Endodermal cell (in vitro differentiated cells): ENCODE results near the gene CCDC91. TPM values are rescaled to one million over a fixed set of nuclear protein-coding genes. Genes with fewer than 3 reads are reported as not detected.

Experiments used
- DNase-seq: peaks from one replicate; pipeline ENCODE4 v3.0.0-alpha.2; 2017
- H3K27ac ChIP-seq: 2 replicates; pipeline ENCODE4 v1.5.1; 2013; ENCODE audit warnings: mild to moderate bottlenecking, low read depth, low read length, moderate library complexity
- H3K27me3 ChIP-seq: 2 replicates; pipeline ENCODE4 v1.6.1; 2013; ENCODE audit warnings: mild to moderate bottlenecking, low read length, moderate library complexity; ENCODE audit not compliant: insufficient read depth, control insufficient read depth, poor library complexity, severe bottlenecking
- H3K36me3 ChIP-seq: 2 replicates; pipeline ENCODE4 v1.7.0; 2013; ENCODE audit warnings: mild to moderate bottlenecking, low read length, moderate library complexity; ENCODE audit not compliant: control insufficient read depth, insufficient read depth
- H3K4me1 ChIP-seq: one replicate; pipeline ENCODE4 v1.7.0; 2013; ENCODE audit warnings: low read length; ENCODE audit not compliant: control insufficient read depth, insufficient read depth
- H3K4me3 ChIP-seq: 2 replicates; pipeline ENCODE4 v1.5.1; 2013; ENCODE audit warnings: mild to moderate bottlenecking, low read length, moderate library complexity
- H3K9ac ChIP-seq: 2 replicates; pipeline ENCODE4 v1.6.1; 2013; ENCODE audit warnings: mild to moderate bottlenecking, low read length, moderate library complexity; ENCODE audit not compliant: poor library complexity, severe bottlenecking; ENCODE audit errors: extremely low read depth
- H3K9me3 ChIP-seq: 2 replicates; pipeline ENCODE4 v1.6.1; 2013; ENCODE audit warnings: mild to moderate bottlenecking, low read length, moderate library complexity; ENCODE audit not compliant: control insufficient read depth
- H3K27ac Mint-ChIP-seq: 2 replicates; pipeline ENCODE4 v1.8.0; 2020; ENCODE audit warnings: mixed read lengths
- H3K27me3 Mint-ChIP-seq: 2 replicates; pipeline ENCODE4 v1.8.0; 2021; ENCODE audit warnings: mild to moderate bottlenecking, mixed read lengths; ENCODE audit not compliant: insufficient read depth
- H3K36me3 Mint-ChIP-seq: 2 replicates; pipeline ENCODE4 v1.8.0; 2020; ENCODE audit warnings: low read depth, mixed read lengths
- H3K4me1 Mint-ChIP-seq: 2 replicates; pipeline ENCODE4 v1.8.0; 2020; ENCODE audit warnings: mixed read lengths
- H3K4me3 Mint-ChIP-seq: 2 replicates; pipeline ENCODE4 v1.8.0; 2020; ENCODE audit warnings: mild to moderate bottlenecking, moderate library complexity, mixed read lengths
- H3K9me3 Mint-ChIP-seq: 2 replicates; pipeline ENCODE4 v1.8.0; 2020; ENCODE audit warnings: mild to moderate bottlenecking, mixed read lengths
- WGBS, 2 experiments: methylation state at CpG; one replicate each; pipeline versions ENCODE4 v1.1.5 to v1.1.7; 2013; ENCODE audit warnings: missing lambda C conversion rate in 2 of 2, mixed read lengths in 1 of 2; ENCODE audit not compliant: insufficient coverage in 1 of 2, insufficient read length in 1 of 2; 5-methylcytosine and 5-hydroxymethylcytosine counted together
- total RNA-seq, 2 donors: library from RNA; stranded (reverse); fragmentation: NEBNext Ultra II Directional in 1 of 2; extraction: Animal tissue kit (Norgen Biotek cat#: 25700) in 1 of 2; gene quantifications; 2 replicates in 1 of 2; 3 replicates in 1 of 2; pipeline ENCODE4 v1.2.1, GENCODE V29; 2021
- TF ChIP-seq, protein P1 (sequence below): fragments of 200-600 bp; sonication (generic); conservative IDR thresholded peaks from 2 replicates; pipeline ENCODE4 v1.5.0; 2021; ENCODE audit warnings: antibody characterized with exemption, mild to moderate bottlenecking

The CCDC91 gene
- total RNA-seq, 2 donors from 2014 or later = 25.3 to 45.7 TPM

DNA sequence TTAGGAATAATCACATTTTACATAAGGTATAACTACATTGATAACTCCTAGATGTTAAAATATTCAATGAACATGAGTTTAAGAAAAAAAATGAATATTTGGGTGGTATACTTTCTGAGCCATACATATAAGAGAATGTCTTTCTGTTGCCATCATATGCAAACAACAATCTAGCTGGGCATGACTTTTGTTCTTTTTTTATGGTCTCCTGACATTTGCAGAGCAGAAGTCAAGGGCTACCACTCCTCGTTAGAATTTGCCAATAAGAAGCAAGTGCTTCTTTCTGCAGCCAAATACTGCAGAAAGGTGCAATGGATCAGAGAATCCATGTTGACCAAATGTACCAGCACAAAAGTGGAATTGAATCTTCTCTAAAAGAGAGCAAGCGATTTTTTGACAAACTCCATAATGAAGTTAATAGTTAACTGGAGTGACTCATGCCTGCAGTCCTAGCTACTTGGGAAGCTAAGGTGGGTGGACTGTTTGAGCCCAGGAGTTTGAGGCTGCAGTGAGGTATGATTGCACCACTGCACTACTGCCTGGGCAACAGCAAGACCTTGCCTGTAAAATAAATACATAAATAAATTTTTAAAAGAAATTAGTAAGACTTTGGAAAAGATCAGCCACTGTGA lies 25.5 kb upstream of the CCDC91 start:
- Mint-ChIP-seq H3K9me3 (no peaks in the 10 kb centered on the region), H3K27me3 (no peaks in the 10 kb centered on the region), H3K36me3 (no peaks in the 10 kb centered on the region), H3K4me1 (no peaks in the 10 kb centered on the region), H3K4me3 (no peak overlapping the region), H3K27ac (no peak overlapping the region)
- no peaks in the 10 kb centered on the region for H3K36me3 ChIP-seq
- H3K9ac ChIP-seq = no peak overlapping the region
- H3K4me1 ChIP-seq = no peaks in the 10 kb centered on the region
- H3K27ac ChIP-seq = no peak overlapping the region
- no peak for DNase-seq
- TF ChIP-seq, protein P1, sequence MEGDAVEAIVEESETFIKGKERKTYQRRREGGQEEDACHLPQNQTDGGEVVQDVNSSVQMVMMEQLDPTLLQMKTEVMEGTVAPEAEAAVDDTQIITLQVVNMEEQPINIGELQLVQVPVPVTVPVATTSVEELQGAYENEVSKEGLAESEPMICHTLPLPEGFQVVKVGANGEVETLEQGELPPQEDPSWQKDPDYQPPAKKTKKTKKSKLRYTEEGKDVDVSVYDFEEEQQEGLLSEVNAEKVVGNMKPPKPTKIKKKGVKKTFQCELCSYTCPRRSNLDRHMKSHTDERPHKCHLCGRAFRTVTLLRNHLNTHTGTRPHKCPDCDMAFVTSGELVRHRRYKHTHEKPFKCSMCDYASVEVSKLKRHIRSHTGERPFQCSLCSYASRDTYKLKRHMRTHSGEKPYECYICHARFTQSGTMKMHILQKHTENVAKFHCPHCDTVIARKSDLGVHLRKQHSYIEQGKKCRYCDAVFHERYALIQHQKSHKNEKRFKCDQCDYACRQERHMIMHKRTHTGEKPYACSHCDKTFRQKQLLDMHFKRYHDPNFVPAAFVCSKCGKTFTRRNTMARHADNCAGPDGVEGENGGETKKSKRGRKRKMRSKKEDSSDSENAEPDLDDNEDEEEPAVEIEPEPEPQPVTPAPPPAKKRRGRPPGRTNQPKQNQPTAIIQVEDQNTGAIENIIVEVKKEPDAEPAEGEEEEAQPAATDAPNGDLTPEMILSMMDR = no peak
- H3K4me3 ChIP-seq = no peak overlapping the region
- WGBS, 2 experiments = 87 to 100% methylated on average over 2 of the region's 2 CpGs
- H3K9me3 ChIP-seq = no peaks in the 10 kb centered on the region
- no peaks in the 10 kb centered on the region for H3K27me3 ChIP-seq

GRCh38 chr12:28167981-28168485 lies 22.2 kb upstream of the CCDC91 start:
- Histone ChIP-seq H3K4me3 (no peak overlapping the region), H3K27me3 (no peaks in the 10 kb centered on the region), H3K27ac (no peak overlapping the region), H3K9me3 (no peaks in the 10 kb centered on the region), H3K9ac (no peak overlapping the region), H3K4me1 (no peaks in the 10 kb centered on the region), H3K36me3 (no peaks in the 10 kb centered on the region)
- 69 to 82% methylated on average over 1 of the region's 2 CpGs for WGBS, 2 experiments
- Mint-ChIP-seq H3K27me3 (no peaks in the 10 kb centered on the region), H3K4me1 (no peaks in the 10 kb centered on the region), H3K36me3 (no peaks in the 10 kb centered on the region), H3K4me3 (no peak overlapping the region), H3K9me3 (no peaks in the 10 kb centered on the region), H3K27ac (no peak overlapping the region)
- no peak for DNase-seq
- TF ChIP-seq, protein P1 = no peak

DNA sequence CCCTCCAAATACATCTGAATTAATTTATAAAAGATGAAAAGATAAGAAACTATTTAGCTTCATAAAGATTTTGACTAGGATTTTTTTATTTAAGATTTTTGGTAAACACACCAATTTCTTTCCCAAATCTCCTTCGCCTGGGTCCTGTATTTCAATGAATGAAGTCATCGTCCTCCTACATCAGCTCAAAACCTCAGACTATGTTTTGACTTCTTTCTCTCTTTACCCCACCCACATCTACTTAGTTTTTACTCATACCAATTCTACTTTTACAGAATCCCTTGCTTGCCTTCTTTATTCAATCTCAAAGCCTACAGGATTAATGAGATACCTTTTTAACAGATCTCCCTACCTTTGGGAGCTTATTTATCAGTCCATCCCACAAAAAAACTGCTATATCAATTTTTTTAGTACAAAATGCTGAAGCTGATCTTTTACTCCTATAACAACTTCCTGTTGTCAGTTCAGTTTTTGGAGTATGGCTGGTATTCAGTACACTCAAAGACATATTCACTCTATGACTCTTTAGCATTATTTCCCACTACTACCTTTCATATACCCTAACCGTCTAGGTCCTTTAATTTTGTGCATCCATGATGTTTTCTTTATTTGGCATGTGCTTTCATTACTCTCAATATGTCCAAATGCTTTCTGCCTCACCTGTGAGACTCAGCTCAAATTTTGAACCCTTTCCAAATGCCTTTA lies 18.7 kb upstream of the CCDC91 start:
- H3K9ac ChIP-seq = no peak overlapping the region
- Mint-ChIP-seq H3K4me3 (no peak overlapping the region), H3K27me3 (no peaks in the 10 kb centered on the region), H3K27ac (no peak overlapping the region), H3K9me3 (no peaks in the 10 kb centered on the region), H3K4me1 (no peaks in the 10 kb centered on the region), H3K36me3 (no peaks in the 10 kb centered on the region)
- TF ChIP-seq, protein P1 = no peak
- no peak overlapping the region for H3K4me3 ChIP-seq
- WGBS, 2 experiments = 95% methylated on average over 2 to 3 of the region's 3 CpGs
- H3K36me3 ChIP-seq = no peaks in the 10 kb centered on the region
- H3K4me1 ChIP-seq = no peaks in the 10 kb centered on the region
- no peak overlapping the region for H3K27ac ChIP-seq
- no peak for DNase-seq
- no peaks in the 10 kb centered on the region for H3K27me3 ChIP-seq
- no peaks in the 10 kb centered on the region for H3K9me3 ChIP-seq
